Measurements from ENCODE around the gene INSL6.
"Not testable (repeated sequence)": the region's sequence is repeated elsewhere in the genome, so short reads cannot be mapped to it uniquely, and the experiment has no call there.

Gene INSL6, protein sequence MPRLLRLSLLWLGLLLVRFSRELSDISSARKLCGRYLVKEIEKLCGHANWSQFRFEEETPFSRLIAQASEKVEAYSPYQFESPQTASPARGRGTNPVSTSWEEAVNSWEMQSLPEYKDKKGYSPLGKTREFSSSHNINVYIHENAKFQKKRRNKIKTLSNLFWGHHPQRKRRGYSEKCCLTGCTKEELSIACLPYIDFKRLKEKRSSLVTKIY

GRCh38 chr9:5185220-5185840 is at the start of gene INSL6:
Gene INSL6, minus strand, starts transcription at chr9:5185639. Its CDS starts 37 bp downstream, at chr9:5185602.
- no peak for DNase-seq (ENCODE audit: low spot score)

DNA sequence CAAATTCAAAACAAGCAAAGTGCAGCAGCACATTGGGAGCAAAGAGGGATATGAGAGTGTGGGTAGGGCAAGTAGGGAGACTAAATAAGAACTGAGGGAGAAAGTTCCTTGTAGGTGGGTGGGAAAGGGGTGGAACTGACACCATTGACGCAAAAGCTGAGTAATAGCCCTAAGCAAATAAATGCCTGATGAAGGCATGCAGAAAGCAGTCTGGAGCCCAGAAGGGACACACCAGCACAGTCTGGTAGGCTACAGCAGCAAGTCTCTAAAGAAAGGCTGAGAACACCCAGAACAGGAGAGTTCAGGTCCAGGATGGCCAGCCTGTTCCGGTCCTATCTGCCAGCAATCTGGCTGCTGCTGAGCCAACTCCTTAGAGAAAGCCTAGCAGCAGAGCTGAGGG is 45.8 kb upstream of the INSL6 start, which contains the start of gene INSL4:
INSL4 (plus strand) TSS at position 208 of the 400 bp plus-strand sequence; CDS start at position 313, 105 bp downstream.
- no peak for DNase-seq (ENCODE audit: low spot score)

GRCh38 chr9:5230554-5230953 is 45.1 kb upstream of the INSL6 start:
- no peak for DNase-seq (ENCODE audit: low spot score)

- no peak for DNase-seq (ENCODE audit: low spot score)
These were observed 19.6 kb upstream of the INSL6 start for GRCh38 chr9:5205071-5205470.

GRCh38 chr9:5195463-5195862 is 10.0 kb upstream of the INSL6 start:
- no peak for DNase-seq (ENCODE audit: low spot score)

GRCh38 chr9:5193345-5193744 is 7.9 kb upstream of the INSL6 start:
- no peak for DNase-seq (ENCODE audit: low spot score)

- DNase-seq (ENCODE audit: low spot score), result no peak
These were observed 6.5 kb upstream of the INSL6 start for GRCh38 chr9:5191985-5192384.

DNA sequence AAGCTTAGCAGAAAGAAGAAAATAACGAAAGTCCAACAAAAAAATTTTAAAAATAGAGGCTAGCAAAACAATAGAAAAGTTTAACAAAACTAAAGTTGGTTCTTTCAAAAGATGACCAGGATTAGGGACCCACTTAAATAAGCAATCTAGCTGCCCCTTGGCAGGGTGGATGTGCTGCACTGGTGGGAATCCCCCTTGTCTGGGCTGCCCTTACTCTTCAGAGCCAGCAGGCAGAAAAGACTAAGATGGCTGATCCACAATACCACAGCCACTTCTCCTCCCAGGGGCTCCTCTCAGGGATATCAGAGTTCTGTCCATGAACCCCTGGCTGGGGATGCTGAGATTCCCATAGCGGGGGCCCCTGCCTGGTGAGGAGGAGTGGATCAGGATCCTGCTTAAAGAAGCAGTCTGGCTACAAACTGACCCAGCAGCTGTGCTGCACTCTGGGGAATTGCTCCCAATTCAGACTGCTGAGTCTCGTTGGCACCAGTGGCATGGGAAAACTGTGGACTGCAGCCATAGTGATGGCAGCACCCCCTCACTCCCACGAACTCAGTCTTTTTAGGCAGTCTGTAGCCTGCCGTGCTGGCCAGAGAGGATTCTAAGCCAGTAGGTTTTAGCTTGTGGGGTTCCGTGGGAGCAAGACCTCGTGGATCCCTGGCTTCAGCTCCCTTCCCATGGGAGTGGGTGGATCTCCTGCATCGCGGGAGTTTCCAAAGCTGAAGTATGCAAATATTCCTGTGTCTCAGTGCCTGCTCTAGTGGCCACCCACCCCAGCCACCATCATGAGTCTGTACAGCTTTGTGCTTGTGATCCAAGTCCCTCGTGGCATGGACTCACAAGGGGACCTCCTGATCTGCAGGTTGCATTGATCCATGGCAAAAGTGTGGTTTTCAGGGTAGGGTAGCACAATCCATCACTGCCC is 2.9 kb upstream of the INSL6 start:
- DNase-seq (ENCODE audit: low spot score), result no peak

- DNase-seq (ENCODE audit: low spot score), result peak; percentile 33
These were observed 1.2 kb upstream of the INSL6 start for GRCh38 chr9:5186416-5187169.

GRCh38 chr9:5184776-5185175 is 663 bp downstream of the INSL6 start:
- DNase-seq (ENCODE audit: low spot score), result no peak

DNA sequence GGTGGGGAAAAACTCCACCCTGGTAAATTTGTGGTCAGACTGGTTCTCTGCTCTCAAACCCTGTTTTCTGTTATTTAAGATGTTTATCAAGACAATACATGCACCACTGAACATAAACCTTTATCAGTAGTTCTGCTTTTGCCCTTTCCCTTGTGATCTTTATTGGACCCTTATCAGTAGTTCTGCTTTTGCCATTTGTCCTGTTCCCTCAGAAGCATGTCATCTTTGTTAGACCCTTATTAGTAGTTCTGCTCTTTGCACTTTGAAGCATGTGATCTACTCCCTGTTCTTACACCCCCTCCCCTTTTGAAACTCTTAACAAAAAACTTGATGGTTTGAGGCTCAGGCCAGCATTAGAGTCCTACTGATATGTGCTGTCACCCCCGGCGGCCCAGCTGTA is 4.8 kb downstream of the INSL6 start:
- not testable (repeated sequence) for DNase-seq (ENCODE audit: low spot score)

- no peak for DNase-seq (ENCODE audit: low spot score)
These were observed 7.2 kb downstream of the INSL6 start for GRCh38 chr9:5178126-5178805.

GRCh38 chr9:5146241-5146640 is 39.2 kb downstream of the INSL6 start:
- DNase-seq (ENCODE audit: low spot score), result no peak

DNA sequence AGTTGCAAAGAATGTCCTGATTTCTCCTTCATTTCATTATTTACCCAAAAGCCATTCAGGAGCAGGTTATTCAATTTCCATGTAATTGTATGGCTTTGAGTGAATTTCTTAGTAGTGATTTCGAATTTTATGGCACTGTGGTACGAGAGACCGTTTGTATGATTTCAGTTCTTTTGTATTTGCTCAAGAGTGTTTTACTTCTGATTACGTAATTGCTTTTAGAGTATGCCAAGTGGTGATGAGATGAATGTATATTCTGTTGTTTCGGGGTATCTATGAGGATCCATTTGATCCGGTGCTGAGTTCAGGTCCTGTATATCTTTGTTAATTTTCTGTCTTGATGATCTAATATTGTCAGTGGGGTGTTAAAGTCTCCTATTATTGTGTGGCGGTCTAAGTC is 41.2 kb downstream of the INSL6 start:
- DNase-seq (ENCODE audit: low spot score), result no peak

DNA sequence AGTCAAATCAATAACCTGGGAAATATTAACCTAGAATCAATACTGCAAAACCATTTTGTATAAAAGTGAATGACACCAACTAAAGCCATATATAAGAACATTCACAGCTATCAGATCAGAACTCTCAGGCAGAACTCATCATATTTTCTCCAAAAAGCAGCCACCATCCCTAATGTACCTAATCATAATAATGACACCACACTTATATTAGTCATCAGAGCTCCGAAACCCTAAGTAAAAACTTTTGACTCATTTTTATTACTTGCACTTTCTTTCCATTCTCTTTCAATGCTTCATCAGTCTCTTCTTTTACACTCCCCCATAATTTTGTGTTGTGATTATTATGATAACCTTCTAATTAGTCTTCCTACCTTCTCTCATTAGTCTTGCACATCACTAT is 45.3 kb downstream of the INSL6 start:
- no peak for DNase-seq (ENCODE audit: low spot score)

DNA sequence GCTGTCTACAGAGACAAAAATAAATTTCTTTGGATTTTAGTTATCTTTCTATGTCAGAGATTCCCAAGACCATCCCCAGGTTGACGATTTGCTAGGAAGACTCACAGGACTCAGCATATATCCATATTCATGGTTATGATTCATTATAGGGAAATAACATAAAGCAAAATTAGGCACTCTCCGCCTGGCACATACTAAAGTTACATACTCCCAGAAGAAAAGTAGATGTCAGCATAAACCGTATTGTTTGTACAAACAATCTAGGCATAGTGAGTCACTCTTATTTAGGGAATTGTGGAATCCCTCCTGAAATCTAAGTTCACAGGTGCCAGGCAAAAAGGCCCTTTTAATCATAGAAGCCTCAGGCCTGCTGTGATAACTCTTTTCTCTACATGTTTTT is 62.9 kb downstream of the INSL6 start:
- DNase-seq (ENCODE audit: low spot score), result no peak

GRCh38 chr9:5122116-5122515 is 63.3 kb downstream of the INSL6 start:
- no peak for DNase-seq (ENCODE audit: low spot score)

DNA sequence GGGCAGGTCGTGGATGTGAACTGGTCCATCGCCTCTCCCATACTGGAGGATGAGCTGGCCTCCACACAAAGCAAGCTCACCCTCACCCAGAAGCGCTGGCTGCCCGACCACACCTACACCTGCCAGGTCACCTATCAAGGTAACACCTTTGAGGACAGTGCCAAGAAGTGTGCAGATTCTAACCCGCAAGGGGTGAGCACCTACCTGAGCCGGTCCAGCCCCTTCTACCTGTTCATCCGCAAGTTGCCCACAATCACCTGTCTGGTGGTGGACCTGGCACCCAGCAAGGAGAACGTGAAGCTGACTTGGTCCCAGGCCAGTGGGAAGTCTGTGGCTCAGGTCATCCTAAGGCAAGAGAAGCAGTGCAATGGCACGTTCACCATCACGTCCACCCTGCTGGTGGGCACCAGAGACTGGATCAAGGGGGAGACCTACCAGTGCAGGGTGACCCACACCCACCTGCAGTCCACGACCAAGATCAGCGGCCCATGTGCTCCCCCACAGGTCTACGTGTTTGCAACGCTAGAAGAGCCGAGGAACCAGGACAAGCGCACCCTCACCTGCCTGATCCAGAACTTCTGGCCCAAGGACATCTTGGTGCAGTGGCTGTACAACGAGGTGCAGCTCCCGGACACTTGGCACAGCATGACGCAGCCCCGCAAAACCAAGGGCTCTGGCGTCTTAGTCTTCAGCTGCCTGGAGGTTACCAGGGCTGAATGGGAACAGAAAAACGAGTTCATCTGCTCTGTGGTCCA is 71.3 kb downstream of the INSL6 start:
- no peak for DNase-seq (ENCODE audit: low spot score)
